B cell (primary cell): Measurements from ENCODE around the gene ASCL2. TPM values are rescaled to one million over a fixed set of nuclear protein-coding genes. Genes with fewer than 3 reads are reported as not detected.

Experiments
- ATAC-seq: fragments of 200-7000 bp; cut with Tn5 transposase; one replicate; pipeline ENCODE4 v1.10.0; 2021; ENCODE audit warnings: low read depth, mild to moderate bottlenecking, moderate number of reproducible peaks, moderate library complexity
- CTCF ChIA-PET: fragments of 350-600 bp; sonication (Branson Sonifier 250); formaldehyde crosslinking; loops from one replicate; lab custom pipeline; 2021; ENCODE audit warnings: antibody characterized with exemption, inconsistent platforms; lab: Charles Lee
- POLR2A ChIA-PET: fragments of 350-600 bp; sonication (Branson Sonifier 250); formaldehyde crosslinking; loops from one replicate; lab custom pipeline; 2021; ENCODE audit warnings: antibody characterized with exemption; lab: Charles Lee
- DNase-seq: peaks from one replicate; pipeline ENCODE4 v3.0.0; 2013
- H2AFZ ChIP-seq: 2 replicates; pipeline ENCODE4 v1.6.1; 2012; ENCODE audit warnings: mild to moderate bottlenecking, low read depth, low read length; ENCODE audit not compliant: insufficient read depth, poor library complexity, severe bottlenecking
- H3K27ac ChIP-seq, 2 donors: 1 replicate in 1 of 2; 2 replicates in 1 of 2; pipeline ENCODE4 v1.5.1; 2012 to 2013; ENCODE audit warnings: low read length in 2 of 2, mild to moderate bottlenecking in 2 of 2, moderate library complexity in 1 of 2
- H3K27me3 ChIP-seq, 4 experiments: fragments of 200-600 bp in 1 of 4; sonication (generic) in 1 of 4; replicated peaks in 1 of 4; 1 replicate in 2 of 4; 2 replicates in 2 of 4; pipeline versions ENCODE4 v1.6.1 to v1.7.0; 2013 to 2016; ENCODE audit warnings: low read length in 3 of 4, mild to moderate bottlenecking in 2 of 4, mixed read lengths in 1 of 4, moderate library complexity in 1 of 4; ENCODE audit not compliant: insufficient read depth in 4 of 4, control insufficient read depth in 3 of 4; ENCODE audit errors: control extremely low read depth in 1 of 4
- H3K36me3 ChIP-seq, 2 experiments: replicated peaks in 1 of 2; 1 replicate in 1 of 2; 2 replicates in 1 of 2; pipeline versions ENCODE4 v1.6.1 to v1.7.1; 2013; ENCODE audit warnings: low read length in 1 of 2; ENCODE audit not compliant: insufficient read depth in 2 of 2, control insufficient read depth in 1 of 2; ENCODE audit errors: control extremely low read depth in 1 of 2, extremely low read depth in 1 of 2
- H3K4me1 ChIP-seq, 2 donors: fragments of 200-600 bp in 1 of 2; sonication (generic) in 1 of 2; 1 replicate in 1 of 2; 2 replicates in 1 of 2; pipeline versions ENCODE4 v1.5.1 to v1.6.1; 2013 to 2017; ENCODE audit warnings: low read length in 2 of 2; ENCODE audit not compliant: control insufficient read depth in 2 of 2, insufficient read depth in 2 of 2
- H3K4me2 ChIP-seq: replicated peaks from 2 replicates; pipeline ENCODE3; 2012; ENCODE audit warnings: mild to moderate bottlenecking, low read depth, low read length; ENCODE audit not compliant: poor library complexity, severe bottlenecking
- H3K4me3 ChIP-seq, 5 experiments: fragments of 200-600 bp in 1 of 5; sonication (generic) in 1 of 5; 1 replicate in 3 of 5; 2 replicates in 2 of 5; pipeline versions ENCODE4 v1.5.1 to v1.7.0; 2011 to 2016; ENCODE audit warnings: low read length in 4 of 5, mild to moderate bottlenecking in 4 of 5, low read depth in 2 of 5, control low read depth in 1 of 5, moderate library complexity in 1 of 5; ENCODE audit not compliant: insufficient read depth in 1 of 5; ENCODE audit errors: control extremely low read depth in 1 of 5, extremely low read depth in 1 of 5
- H3K79me2 ChIP-seq: fragments of 200-600 bp; sonication (generic); one replicate; pipeline ENCODE4 v1.6.0; 2016; ENCODE audit warnings: low read length; ENCODE audit not compliant: control insufficient read depth, insufficient read depth
- H3K9ac ChIP-seq: fragments of 200-600 bp; sonication (generic); 2 replicates; pipeline ENCODE4 v1.6.1; 2017; ENCODE audit warnings: mild to moderate bottlenecking, low read length, moderate library complexity
- H3K9me3 ChIP-seq, 3 donors: one replicate each; pipeline versions ENCODE4 v1.6.1 to v1.7.1; 2013; ENCODE audit warnings: low read length in 2 of 3; ENCODE audit not compliant: control insufficient read depth in 2 of 3, insufficient read depth in 1 of 3; ENCODE audit errors: control extremely low read depth in 1 of 3
- H4K20me1 ChIP-seq: 2 replicates; pipeline ENCODE4 v1.6.0; 2012; ENCODE audit warnings: mild to moderate bottlenecking, low read length; ENCODE audit not compliant: insufficient read depth, control insufficient read depth, poor library complexity, severe bottlenecking
- H3K27ac Mint-ChIP-seq: one replicate; pipeline ENCODE4 v1.8.0; 2021; ENCODE audit warnings: mixed read lengths
- H3K27me3 Mint-ChIP-seq: one replicate; pipeline ENCODE4 v1.8.0; 2021; ENCODE audit warnings: mixed read lengths
- H3K4me1 Mint-ChIP-seq: one replicate; pipeline ENCODE4 v1.8.0; 2021; ENCODE audit warnings: mixed read lengths
- H3K4me3 Mint-ChIP-seq: one replicate; pipeline ENCODE4 v1.8.0; 2021; ENCODE audit warnings: mixed read lengths
- H3K9me3 Mint-ChIP-seq: one replicate; pipeline ENCODE4 v1.8.0; 2022; ENCODE audit warnings: mixed read lengths; ENCODE audit not compliant: insufficient read depth
- EZH2 ChIP-seq: IDR thresholded peaks from 2 replicates; pipeline ENCODE4 v1.6.1; 2012; ENCODE audit warnings: borderline replicate concordance, low read depth, mild to moderate bottlenecking, moderate library complexity, low read length; ENCODE audit not compliant: insufficient read depth, poor library complexity, severe bottlenecking
- WGBS: methylation state at CpG from one replicate; pipeline ENCODE4 v1.1.5; 2013; ENCODE audit warnings: missing lambda C conversion rate; ENCODE audit not compliant: insufficient coverage; 5-methylcytosine and 5-hydroxymethylcytosine counted together
- intact Hi-C: fragments of 100-400 bp; cut with micrococcal nuclease; formaldehyde crosslinking; loops from one replicate; pipeline ENCODE4 v1.10.0; 2022
- polyA plus RNA-seq: library from polyadenylated mRNA; depleted of rRNA; stranded (reverse); fragments of >200 nt; gene quantifications from 2 replicates; pipeline ENCODE4 v1.2.3, GENCODE V29; 2012
- total RNA-seq, 2 donors: library from RNA; stranded (reverse); fragments of 120-200 nt in 1 of 2; gene quantifications; 1 replicate in 1 of 2; 2 replicates in 1 of 2; pipeline versions ENCODE4 v1.2.3 to v1.2.4, GENCODE V29; 2013 to 2022
- TF ChIP-seq, protein P1 (sequence below): fragments of 200-600 bp; IDR thresholded peaks from one replicate; pipeline ENCODE4 v1.8.0; 2022; ENCODE audit warnings: antibody characterized with exemption, mild to moderate bottlenecking

Gene ASCL2
- total and polyA plus RNA-seq, 2 donors (not counting 1 experiment from before 2014, with no cell fraction given), result 2.1 to 2.2 TPM

- Histone ChIP-seq H4K20me1 (no peaks in the 10 kb centered on the region), H3K9me3 (no peaks in the 10 kb centered on the region), H2AFZ (peak overlapping the region; percentile 65), H3K79me2 (peaks cover 33% of the 10 kb centered on the region), H3K9ac (peak overlapping the region; percentile 54), H3K36me3 (no peaks in the 10 kb centered on the region), H3K4me2 (peak overlapping the region; percentile 79), H3K4me3 (peak overlapping the region; percentile 25 to 65 (median 54)), H3K27ac (peak overlapping the region in 1 of 2 donors; percentile 88), H3K27me3 (no peaks in the 10 kb centered on the region), H3K4me1 (peaks cover 73 to 82% of the 10 kb centered on the region in 2 donors)
- no peaks in the 10 kb centered on the region for H3K9me3 Mint-ChIP-seq
- TF ChIP-seq, protein P1, sequence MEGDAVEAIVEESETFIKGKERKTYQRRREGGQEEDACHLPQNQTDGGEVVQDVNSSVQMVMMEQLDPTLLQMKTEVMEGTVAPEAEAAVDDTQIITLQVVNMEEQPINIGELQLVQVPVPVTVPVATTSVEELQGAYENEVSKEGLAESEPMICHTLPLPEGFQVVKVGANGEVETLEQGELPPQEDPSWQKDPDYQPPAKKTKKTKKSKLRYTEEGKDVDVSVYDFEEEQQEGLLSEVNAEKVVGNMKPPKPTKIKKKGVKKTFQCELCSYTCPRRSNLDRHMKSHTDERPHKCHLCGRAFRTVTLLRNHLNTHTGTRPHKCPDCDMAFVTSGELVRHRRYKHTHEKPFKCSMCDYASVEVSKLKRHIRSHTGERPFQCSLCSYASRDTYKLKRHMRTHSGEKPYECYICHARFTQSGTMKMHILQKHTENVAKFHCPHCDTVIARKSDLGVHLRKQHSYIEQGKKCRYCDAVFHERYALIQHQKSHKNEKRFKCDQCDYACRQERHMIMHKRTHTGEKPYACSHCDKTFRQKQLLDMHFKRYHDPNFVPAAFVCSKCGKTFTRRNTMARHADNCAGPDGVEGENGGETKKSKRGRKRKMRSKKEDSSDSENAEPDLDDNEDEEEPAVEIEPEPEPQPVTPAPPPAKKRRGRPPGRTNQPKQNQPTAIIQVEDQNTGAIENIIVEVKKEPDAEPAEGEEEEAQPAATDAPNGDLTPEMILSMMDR, result no peak
- TF ChIP-seq EZH2, result no peak
- intact Hi-C loops, result loop anchor here (5.0 kb wide), 2 partner anchors 224 to 584 kb away; partner anchors contain the start of gene CDKN1C
- peaks cover 67% of the 10 kb centered on the region for H3K4me1 Mint-ChIP-seq
- H3K4me3 Mint-ChIP-seq, result peak overlapping the region; percentile 92
- DNase-seq (peak; percentile 36), ATAC-seq (no peak)
- H3K27me3 Mint-ChIP-seq, result no peaks in the 10 kb centered on the region
- ChIA-PET CTCF (interaction anchor here (0.7 to 15.0 kb wide), 14 partner anchors 7 to 626 kb away, joined by 3 to 583 read pairs (median 8); partner anchors contain the start of genes ASCL2, CD81, PHLDA2 and TSSC4), POLR2A (interaction anchor here (2.3 kb wide), 1 partner anchor 117 kb away, joined by 18 read pairs; no protein-coding TSS in a partner anchor)
- WGBS, result 25% methylated on average over 14 of the region's 18 CpGs
- H3K27ac Mint-ChIP-seq, result peak overlapping the region; percentile 98
These were observed 32.7 kb upstream of the ASCL2 start for GRCh38 chr11:2302896-2303626.
